ENCODE measurements around the gene PLGRKT.
"Not testable (repeated sequence)": the region's sequence is repeated elsewhere in the genome, so short reads cannot be mapped to it uniquely, and the experiment has no call there.

The PLGRKT gene

GRCh38 chr9:5437254-5438216, at the start of gene PLGRKT:
TSS of gene PLGRKT (minus strand) at chr9:5437925. CDS start at chr9:5431977, 5,948 bp downstream.
- peak; percentile 82 for DNase-seq (ENCODE audit: low read depth)

- no peak for DNase-seq (ENCODE audit: low read depth)
These were observed 49.3 kb upstream of the PLGRKT start for GRCh38 chr9:5486988-5487387.

GRCh38 chr9:5485378-5486085, 47.8 kb upstream of the PLGRKT start:
- DNase-seq (ENCODE audit: low read depth), result no peak

GRCh38 chr9:5483306-5483705, 45.6 kb upstream of the PLGRKT start:
- DNase-seq (ENCODE audit: low read depth), result no peak

- no peak for DNase-seq (ENCODE audit: low read depth)
These were observed 44.5 kb upstream of the PLGRKT start for GRCh38 chr9:5482194-5482593.

- no peak for DNase-seq (ENCODE audit: low read depth)
These were observed 43.8 kb upstream of the PLGRKT start for GRCh38 chr9:5481322-5482040.

- DNase-seq (ENCODE audit: low read depth), result no peak
These were observed 43.2 kb upstream of the PLGRKT start for GRCh38 chr9:5480919-5481318.

- DNase-seq (ENCODE audit: low read depth), result no peak
These were observed 42.4 kb upstream of the PLGRKT start for GRCh38 chr9:5479994-5480694.

- DNase-seq (ENCODE audit: low read depth), result no peak
These were observed 40.5 kb upstream of the PLGRKT start for GRCh38 chr9:5478206-5478605.

- DNase-seq (ENCODE audit: low read depth), result not testable (repeated sequence)
These were observed 37.9 kb upstream of the PLGRKT start for GRCh38 chr9:5475611-5476010.

- no peak for DNase-seq (ENCODE audit: low read depth)
These were observed 33.1 kb upstream of the PLGRKT start for GRCh38 chr9:5470816-5471215.

GRCh38 chr9:5470122-5470521, 32.4 kb upstream of the PLGRKT start:
- DNase-seq (ENCODE audit: low read depth), result no peak

- DNase-seq (ENCODE audit: low read depth), result no peak
These were observed 31.1 kb upstream of the PLGRKT start for GRCh38 chr9:5468850-5469249.

- no peak for DNase-seq (ENCODE audit: low read depth)
These were observed 29.0 kb upstream of the PLGRKT start for GRCh38 chr9:5466766-5467165.

- no peak for DNase-seq (ENCODE audit: low read depth)
These were observed 28.3 kb upstream of the PLGRKT start for GRCh38 chr9:5466005-5466404.

GRCh38 chr9:5464831-5465330, 27.2 kb upstream of the PLGRKT start:
- not testable (repeated sequence) for DNase-seq (ENCODE audit: low read depth)

- no peak for DNase-seq (ENCODE audit: low read depth)
These were observed 22.4 kb upstream of the PLGRKT start for GRCh38 chr9:5460157-5460556.

- DNase-seq (ENCODE audit: low read depth), result no peak
These were observed 21.6 kb upstream of the PLGRKT start for GRCh38 chr9:5459289-5459829.

GRCh38 chr9:5455181-5455580, 17.5 kb upstream of the PLGRKT start:
- DNase-seq (ENCODE audit: low read depth), result no peak

- no peak for DNase-seq (ENCODE audit: low read depth)
These were observed 15.9 kb upstream of the PLGRKT start for GRCh38 chr9:5453673-5454072.

GRCh38 chr9:5453004-5453403, 15.3 kb upstream of the PLGRKT start:
- DNase-seq (ENCODE audit: low read depth), result no peak

GRCh38 chr9:5452286-5452609, 14.5 kb upstream of the PLGRKT start:
- no peak for DNase-seq (ENCODE audit: low read depth)
